HG03095 (cell line): Measurements from ENCODE around the gene PCNX3.

Experiments
- ATAC-seq: cut with Tn5 transposase; IDR thresholded peaks from one replicate; pipeline ENCODE4 v1.9.1; 2021; ENCODE audit warnings: moderate library complexity; ENCODE audit not compliant: unreplicated experiment

The PCNX3 gene

GRCh38 chr11:65617990-65618751 lies 2.6 kb downstream of the PCNX3 start:
- ATAC-seq, result no peak

DNA sequence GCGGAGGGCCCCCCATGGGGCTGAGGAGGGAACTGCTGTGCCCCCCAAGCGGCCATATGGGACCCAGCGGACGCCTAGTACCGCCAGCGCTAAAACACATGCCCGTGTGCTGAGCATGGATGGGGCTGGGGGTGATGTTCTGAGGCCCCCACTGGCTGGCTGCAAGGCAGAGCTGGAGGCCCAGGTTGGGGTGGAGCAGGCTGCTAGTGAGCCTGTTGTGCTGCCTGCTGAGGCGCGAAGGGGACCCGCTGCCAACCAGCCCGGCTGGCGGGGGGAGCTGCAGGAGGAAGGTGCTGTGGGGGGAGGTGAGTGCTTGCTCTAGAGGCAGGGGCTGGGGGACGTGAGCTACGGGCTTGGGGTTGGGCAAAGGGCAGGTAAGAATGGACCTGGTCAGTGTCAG lies 3.2 kb downstream of the PCNX3 start:
- no peak for ATAC-seq

GRCh38 chr11:65619281-65619928 lies 3.8 kb downstream of the PCNX3 start:
- no peak for ATAC-seq

DNA sequence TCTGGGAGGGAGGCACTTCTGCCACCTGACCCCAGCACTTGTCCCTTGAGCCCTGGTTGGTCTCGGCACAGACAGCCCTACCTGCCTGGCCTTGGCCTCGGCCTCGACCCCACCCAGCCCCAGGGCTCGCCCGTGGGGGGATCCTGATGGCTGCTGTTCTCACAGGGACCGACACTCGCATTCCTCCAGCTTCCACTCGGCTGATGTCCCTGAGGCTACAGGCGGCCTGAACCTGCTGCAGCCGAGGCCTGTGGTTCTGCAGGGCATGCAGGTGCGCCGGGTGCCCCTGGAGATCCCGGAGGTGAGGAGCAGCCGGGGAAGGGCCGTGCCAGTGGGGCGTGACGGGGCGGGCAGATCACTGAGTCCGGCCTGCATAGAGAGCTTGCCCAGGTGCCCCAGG lies 5.1 kb downstream of the PCNX3 start:
- no peak for ATAC-seq

GRCh38 chr11:65621460-65621859 lies 5.9 kb downstream of the PCNX3 start:
- no peak for ATAC-seq

DNA sequence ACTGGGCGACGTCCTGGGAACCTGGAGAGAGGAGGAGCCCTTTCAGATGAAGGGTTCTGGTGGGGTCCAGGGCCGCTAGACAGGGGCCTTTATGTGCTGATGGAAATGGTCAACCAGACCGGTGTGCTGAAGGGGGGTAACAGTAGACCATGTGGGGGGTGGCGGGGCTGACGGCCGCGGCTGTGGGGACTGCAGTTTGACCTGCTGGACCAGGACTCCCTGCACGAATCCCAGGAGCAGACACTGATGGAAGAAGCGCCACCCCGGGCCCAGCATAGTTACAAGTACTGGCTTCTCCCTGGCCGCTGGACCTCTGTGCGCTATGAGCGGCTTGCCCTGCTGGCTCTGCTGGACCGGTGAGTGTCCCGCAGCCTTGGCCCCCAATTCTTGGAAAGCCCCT lies 6.4 kb downstream of the PCNX3 start:
- ATAC-seq, result no peak

DNA sequence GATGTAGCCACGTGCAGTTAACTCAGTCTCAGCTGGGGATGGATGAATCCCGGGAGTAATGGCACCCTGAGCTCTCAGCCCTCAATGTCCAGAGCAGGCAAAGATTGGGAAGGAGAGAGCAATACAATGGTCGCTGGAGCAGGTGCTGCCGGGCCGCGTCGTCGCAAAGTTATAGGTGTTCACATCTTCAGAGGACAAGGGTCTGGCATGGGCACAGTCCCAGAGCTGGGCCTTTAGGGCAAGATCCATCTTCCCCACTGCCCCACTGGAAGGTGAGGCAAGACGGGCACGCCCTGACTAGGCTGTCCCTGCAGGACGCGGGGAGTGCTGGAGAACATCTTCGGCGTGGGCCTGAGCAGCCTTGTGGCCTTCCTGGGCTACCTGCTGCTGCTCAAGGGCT lies 7.6 kb downstream of the PCNX3 start:
- ATAC-seq, result no peak

- ATAC-seq, result no peak
Measured at GRCh38 chr11:65623852-65624616, 8.5 kb downstream of the PCNX3 start.

DNA sequence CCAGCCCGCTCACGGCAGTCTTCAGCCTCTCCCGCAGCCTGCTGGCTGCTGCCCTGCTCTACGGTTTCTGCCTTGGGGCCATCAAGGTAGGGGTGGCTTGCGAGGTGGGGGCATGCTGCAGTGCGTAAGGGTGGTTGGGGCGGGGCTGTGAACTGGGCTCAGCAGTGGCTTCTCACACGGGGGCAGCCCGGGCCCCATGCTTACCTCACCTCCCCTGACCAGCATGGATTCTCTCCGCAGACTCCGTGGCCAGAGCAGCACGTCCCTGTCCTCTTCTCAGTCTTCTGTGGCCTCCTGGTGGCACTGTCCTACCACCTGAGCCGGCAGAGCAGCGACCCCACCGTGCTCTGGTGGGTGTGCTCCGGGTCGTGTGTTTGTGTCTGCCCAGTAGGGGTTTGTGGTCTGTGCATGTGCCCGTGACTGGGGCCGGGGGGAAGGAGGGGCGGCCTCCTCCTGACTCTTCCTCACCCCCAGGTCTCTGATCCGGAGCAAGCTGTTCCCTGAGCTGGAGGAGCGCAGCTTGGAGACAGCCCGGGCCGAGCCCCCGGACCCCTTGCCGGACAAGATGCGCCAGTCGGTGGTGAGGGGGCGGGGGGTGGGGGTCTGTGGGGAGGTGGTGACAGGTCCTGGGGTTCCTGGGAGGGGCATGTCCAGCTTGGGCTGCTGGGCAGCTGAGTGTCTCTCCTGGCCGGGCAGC lies 9.5 kb downstream of the PCNX3 start:
- ATAC-seq, result no peak

GRCh38 chr11:65625628-65626342 lies 10.2 kb downstream of the PCNX3 start:
- no peak for ATAC-seq

DNA sequence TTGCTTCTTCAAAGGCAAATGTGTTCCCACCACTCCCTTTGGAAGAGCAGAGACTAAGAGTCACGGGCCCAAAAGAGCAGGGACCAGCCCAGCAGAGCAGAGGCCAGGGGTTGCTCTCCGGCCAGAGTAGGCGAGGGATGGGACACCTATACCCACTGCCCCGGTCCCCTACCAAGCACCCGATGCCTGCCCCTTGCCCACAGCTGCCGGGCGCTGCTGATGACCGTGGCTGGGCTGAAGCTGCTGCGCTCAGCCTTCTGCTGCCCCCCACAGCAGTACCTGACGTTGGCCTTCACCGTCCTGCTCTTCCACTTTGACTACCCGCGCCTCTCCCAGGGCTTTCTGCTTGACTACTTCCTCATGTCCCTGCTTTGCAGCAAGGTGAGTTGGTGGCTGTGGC lies 11.6 kb downstream of the PCNX3 start:
- ATAC-seq, result no peak

DNA sequence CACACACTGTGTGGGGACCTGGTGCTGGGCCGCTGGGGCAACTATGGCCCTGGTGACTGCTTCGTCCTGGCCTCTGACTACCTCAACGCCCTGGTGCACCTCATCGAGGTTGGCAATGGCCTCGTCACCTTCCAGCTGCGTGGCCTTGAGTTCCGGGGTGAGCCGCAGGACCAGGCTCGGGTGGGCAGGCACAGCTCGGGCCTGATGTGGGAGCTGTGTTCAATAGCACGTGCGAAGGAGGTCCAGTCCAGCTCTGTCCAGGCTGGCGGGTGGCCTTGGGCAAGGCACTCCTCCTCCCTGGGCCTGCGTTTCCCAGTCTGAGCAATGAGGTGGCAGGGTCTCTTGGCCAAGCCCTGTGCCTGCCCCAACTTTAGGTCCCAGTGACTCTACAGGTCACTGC lies 14.0 kb downstream of the PCNX3 start:
- no peak for ATAC-seq

- ATAC-seq, result no peak
Measured at GRCh38 chr11:65630215-65630614, 14.6 kb downstream of the PCNX3 start.

DNA sequence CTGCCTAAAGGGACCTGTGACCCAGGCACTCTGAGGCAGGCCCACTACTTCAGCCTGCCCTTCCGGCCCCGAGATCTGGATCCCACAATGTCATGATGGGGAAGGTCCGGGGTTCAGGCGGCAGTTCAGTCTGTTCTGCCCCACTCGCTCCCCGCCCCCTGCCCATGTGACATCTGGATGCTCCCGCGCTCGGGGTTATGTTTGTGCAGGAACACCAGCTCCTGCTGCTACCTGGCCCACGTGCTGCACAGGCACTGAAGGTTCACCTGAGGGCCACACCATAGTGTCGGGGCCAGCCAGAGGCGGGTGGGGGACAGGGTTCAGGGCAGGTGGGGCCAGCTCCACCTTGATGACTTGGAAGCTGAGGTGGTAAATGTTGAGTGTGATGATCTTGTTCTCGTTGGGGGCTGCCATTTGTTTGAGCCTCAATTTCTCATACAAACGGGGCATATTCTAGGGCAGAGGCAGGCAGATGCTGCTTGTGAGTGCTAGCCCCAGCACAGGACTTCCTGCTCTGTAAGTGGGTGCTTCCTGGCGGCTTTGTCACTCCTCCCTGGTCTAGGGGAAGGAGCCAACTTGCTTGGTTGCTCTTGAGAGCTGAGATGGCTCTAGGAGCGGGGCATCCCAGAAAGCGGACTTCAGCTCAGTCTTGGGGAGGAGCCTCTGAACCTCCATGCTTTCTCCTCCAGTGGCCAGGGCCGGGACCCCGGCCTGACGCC lies 18.0 kb downstream of the PCNX3 start:
- no peak for ATAC-seq

- ATAC-seq, result no peak
Measured at GRCh38 chr11:65634109-65634436, 18.5 kb downstream of the PCNX3 start.

- ATAC-seq, result no peak
Measured at GRCh38 chr11:65634440-65634839, 18.9 kb downstream of the PCNX3 start.

GRCh38 chr11:65634905-65635731 lies 19.5 kb downstream of the PCNX3 start:
- ATAC-seq, result no peak

GRCh38 chr11:65636108-65637031 lies 20.8 kb downstream of the PCNX3 start:
- no peak for ATAC-seq
